Muscle of arm (tissue), 12 donors: ENCODE results near the gene VAPB. TPM values are rescaled to one million over a fixed set of nuclear protein-coding genes. Genes with fewer than 3 reads are reported as not detected.

Source experiments
- DNase-seq: peaks from one replicate; pipeline ENCODE4 v3.0.0-alpha.2; 2013
- polyA plus RNA-seq, 12 donors: library from polyadenylated mRNA; unstranded; fragments of 120-200 nt; gene quantifications; one replicate each; pipeline ENCODE4 v1.2.1, GENCODE V29; 2013; ENCODE audit not compliant: insufficient read length in 12 of 12

VAPB gene
- polyA plus RNA-seq, 12 donors, result 52.0 to 64.8 (median 58.9) TPM; not detected in 1

GRCh38 chr20:58374906-58375758 lies 13.9 kb upstream of the VAPB start:
- DNase-seq, result peak; percentile 57

GRCh38 chr20:58375759-58376352 lies 13.2 kb upstream of the VAPB start:
- DNase-seq, result no peak

GRCh38 chr20:58377017-58377416 lies 12.0 kb upstream of the VAPB start:
- no peak for DNase-seq

GRCh38 chr20:58377766-58378401 lies 11.1 kb upstream of the VAPB start:
- DNase-seq, result peak; percentile 70

- DNase-seq, result no peak
Measured at GRCh38 chr20:58378704-58379103, 10.3 kb upstream of the VAPB start.

GRCh38 chr20:58381627-58382026 lies 7.4 kb upstream of the VAPB start:
- no peak for DNase-seq

- DNase-seq, result no peak
Measured at GRCh38 chr20:58382096-58382495, 6.9 kb upstream of the VAPB start.

GRCh38 chr20:58384821-58385220 lies 4.2 kb upstream of the VAPB start:
- no peak for DNase-seq

GRCh38 chr20:58388028-58388601 lies 914 bp upstream of the VAPB start:
- no peak for DNase-seq

- DNase-seq, result peak; percentile 38
Measured at GRCh38 chr20:58389324-58389967, 417 bp downstream of the VAPB start.

GRCh38 chr20:58389968-58390658 lies 1.1 kb downstream of the VAPB start:
- DNase-seq, result no peak

- no peak for DNase-seq
Measured at GRCh38 chr20:58390659-58391035, 1.6 kb downstream of the VAPB start.

GRCh38 chr20:58392286-58392685 lies 3.3 kb downstream of the VAPB start:
- DNase-seq, result no peak

- DNase-seq, result no peak
Measured at GRCh38 chr20:58393299-58393698, 4.3 kb downstream of the VAPB start.

- no peak for DNase-seq
Measured at GRCh38 chr20:58394801-58395200, 5.8 kb downstream of the VAPB start.

- DNase-seq, result no peak
Measured at GRCh38 chr20:58395604-58396003, 6.6 kb downstream of the VAPB start.

- DNase-seq, result no peak
Measured at GRCh38 chr20:58397429-58397828, 8.4 kb downstream of the VAPB start.

GRCh38 chr20:58398254-58398653 lies 9.2 kb downstream of the VAPB start:
- DNase-seq, result no peak

GRCh38 chr20:58399926-58400325 lies 10.9 kb downstream of the VAPB start:
- no peak for DNase-seq

- DNase-seq, result no peak
Measured at GRCh38 chr20:58401162-58401561, 12.1 kb downstream of the VAPB start.

GRCh38 chr20:58402305-58402704 lies 13.3 kb downstream of the VAPB start:
- no peak for DNase-seq

- no peak for DNase-seq
Measured at GRCh38 chr20:58402827-58403226, 13.8 kb downstream of the VAPB start.
